ENCODE data around the gene CRYGA.

- TF ChIP-seq, protein P1, sequence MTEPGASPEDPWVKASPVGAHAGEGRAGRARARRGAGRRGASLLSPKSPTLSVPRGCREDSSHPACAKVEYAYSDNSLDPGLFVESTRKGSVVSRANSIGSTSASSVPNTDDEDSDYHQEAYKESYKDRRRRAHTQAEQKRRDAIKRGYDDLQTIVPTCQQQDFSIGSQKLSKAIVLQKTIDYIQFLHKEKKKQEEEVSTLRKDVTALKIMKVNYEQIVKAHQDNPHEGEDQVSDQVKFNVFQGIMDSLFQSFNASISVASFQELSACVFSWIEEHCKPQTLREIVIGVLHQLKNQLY (CRISPR knock-in tag; IDR thresholded peaks at IDR 0.05): no peak
- TF ChIP-seq, protein P2, sequence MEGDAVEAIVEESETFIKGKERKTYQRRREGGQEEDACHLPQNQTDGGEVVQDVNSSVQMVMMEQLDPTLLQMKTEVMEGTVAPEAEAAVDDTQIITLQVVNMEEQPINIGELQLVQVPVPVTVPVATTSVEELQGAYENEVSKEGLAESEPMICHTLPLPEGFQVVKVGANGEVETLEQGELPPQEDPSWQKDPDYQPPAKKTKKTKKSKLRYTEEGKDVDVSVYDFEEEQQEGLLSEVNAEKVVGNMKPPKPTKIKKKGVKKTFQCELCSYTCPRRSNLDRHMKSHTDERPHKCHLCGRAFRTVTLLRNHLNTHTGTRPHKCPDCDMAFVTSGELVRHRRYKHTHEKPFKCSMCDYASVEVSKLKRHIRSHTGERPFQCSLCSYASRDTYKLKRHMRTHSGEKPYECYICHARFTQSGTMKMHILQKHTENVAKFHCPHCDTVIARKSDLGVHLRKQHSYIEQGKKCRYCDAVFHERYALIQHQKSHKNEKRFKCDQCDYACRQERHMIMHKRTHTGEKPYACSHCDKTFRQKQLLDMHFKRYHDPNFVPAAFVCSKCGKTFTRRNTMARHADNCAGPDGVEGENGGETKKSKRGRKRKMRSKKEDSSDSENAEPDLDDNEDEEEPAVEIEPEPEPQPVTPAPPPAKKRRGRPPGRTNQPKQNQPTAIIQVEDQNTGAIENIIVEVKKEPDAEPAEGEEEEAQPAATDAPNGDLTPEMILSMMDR (IDR thresholded peaks at IDR 0.05): no peak
These were observed 12.4 kb upstream of the CRYGA start for GRCh38 chr2:208175840-208176153.
